ENCODE measurements around the gene DET1.

Gene DET1

GRCh38 chr15:88539441-88539840, 7.0 kb downstream of the DET1 start:
- H3K27ac ChIP-seq (ENCODE audit: low read length), result no peak overlapping the region
- no peaks in the 10 kb centered on the region for H3F3A ChIP-seq (ENCODE audit: insufficient read depth, low read length)
- H3K4me1 ChIP-seq (ENCODE audit: low read length), result no peaks in the 10 kb centered on the region
- DNase-seq, result no peak
- H3K4me3 ChIP-seq (ENCODE audit: low read length), result no peak overlapping the region
- H3K79me2 ChIP-seq (ENCODE audit: low read length), result 0 out of 2 replicates have a peak, but pooled peaks cover under 1% of the 10 kb centered on the region
- no peak overlapping the region for H3K9ac ChIP-seq (ENCODE audit: low read length)
- no peak overlapping the region for H2AFZ ChIP-seq (ENCODE audit: low read length)
- no peaks in the 10 kb centered on the region for H4K20me1 ChIP-seq (ENCODE audit: insufficient read depth, low read length)
- no peaks in the 10 kb centered on the region for H3K27me3 ChIP-seq (replicated peaks; ENCODE audit: insufficient read depth, low read length)
- H3K9me3 ChIP-seq (replicated peaks; ENCODE audit: insufficient read depth, low read length), result no peaks in the 10 kb centered on the region
- TF ChIP-seq EZH2 (optimal IDR thresholded peaks at IDR 0.05; ENCODE audit: low read depth, low read length), result no peak
- no peak for TF ChIP-seq CTCF (IDR thresholded peaks at IDR 0.05; ENCODE audit: low read length)
- no peak for TF ChIP-seq EZH2phosphoT487 (IDR thresholded peaks at IDR 0.05; ENCODE audit: low read length)
- no peak overlapping the region for H3K4me2 ChIP-seq (ENCODE audit: low read depth, low read length)
- H3K9me2 ChIP-seq (replicated peaks; ENCODE audit: insufficient read depth, low read length), result no peaks in the 10 kb centered on the region
- H3K36me3 ChIP-seq (replicated peaks; ENCODE audit: insufficient read depth, low read length), result no peaks in the 10 kb centered on the region

GRCh38 chr15:88538972-88539371, 7.5 kb downstream of the DET1 start:
- no peaks in the 10 kb centered on the region for H3K27me3 ChIP-seq (replicated peaks; ENCODE audit: insufficient read depth, low read length)
- no peak overlapping the region for H3K27ac ChIP-seq (ENCODE audit: low read length)
- no peaks in the 10 kb centered on the region for H3K4me1 ChIP-seq (ENCODE audit: low read length)
- TF ChIP-seq CTCF (IDR thresholded peaks at IDR 0.05; ENCODE audit: low read length) (no peak), EZH2 (optimal IDR thresholded peaks at IDR 0.05; ENCODE audit: low read depth, low read length) (no peak), EZH2phosphoT487 (IDR thresholded peaks at IDR 0.05; ENCODE audit: low read length) (no peak)
- no peaks in the 10 kb centered on the region for H3F3A ChIP-seq (ENCODE audit: insufficient read depth, low read length)
- H3K79me2 ChIP-seq (ENCODE audit: low read length), result no peaks in the 10 kb centered on the region
- no peak overlapping the region for H3K9ac ChIP-seq (ENCODE audit: low read length)
- DNase-seq, result no peak
- no peak overlapping the region for H3K4me3 ChIP-seq (ENCODE audit: low read length)
- H4K20me1 ChIP-seq (ENCODE audit: insufficient read depth, low read length), result no peaks in the 10 kb centered on the region
- no peaks in the 10 kb centered on the region for H3K9me2 ChIP-seq (replicated peaks; ENCODE audit: insufficient read depth, low read length)
- H3K4me2 ChIP-seq (ENCODE audit: low read depth, low read length), result no peak overlapping the region
- no peak overlapping the region for H2AFZ ChIP-seq (ENCODE audit: low read length)
- no peaks in the 10 kb centered on the region for H3K9me3 ChIP-seq (replicated peaks; ENCODE audit: insufficient read depth, low read length)
- no peaks in the 10 kb centered on the region for H3K36me3 ChIP-seq (replicated peaks; ENCODE audit: insufficient read depth, low read length)

- Histone ChIP-seq H3K27me3 (replicated peaks; ENCODE audit: insufficient read depth, low read length) (no peaks in the 10 kb centered on the region), H2AFZ (ENCODE audit: low read length) (no peak overlapping the region), H4K20me1 (ENCODE audit: insufficient read depth, low read length) (no peaks in the 10 kb centered on the region), H3K4me2 (ENCODE audit: low read depth, low read length) (no peak overlapping the region), H3K27ac (ENCODE audit: low read length) (no peak overlapping the region), H3K79me2 (ENCODE audit: low read length) (no peaks in the 10 kb centered on the region), H3K36me3 (replicated peaks; ENCODE audit: insufficient read depth, low read length) (no peaks in the 10 kb centered on the region), H3K4me1 (ENCODE audit: low read length) (no peaks in the 10 kb centered on the region), H3K4me3 (ENCODE audit: low read length) (no peak overlapping the region), H3K9ac (ENCODE audit: low read length) (no peak overlapping the region), H3K9me3 (replicated peaks; ENCODE audit: insufficient read depth, low read length) (no peaks in the 10 kb centered on the region), H3F3A (ENCODE audit: insufficient read depth, low read length) (no peaks in the 10 kb centered on the region), H3K9me2 (replicated peaks; ENCODE audit: insufficient read depth, low read length) (no peaks in the 10 kb centered on the region)
- DNase-seq, result no peak
- TF ChIP-seq EZH2phosphoT487 (IDR thresholded peaks at IDR 0.05; ENCODE audit: low read length), result no peak
- TF ChIP-seq EZH2 (optimal IDR thresholded peaks at IDR 0.05; ENCODE audit: low read depth, low read length), result no peak
- no peak for TF ChIP-seq CTCF (IDR thresholded peaks at IDR 0.05; ENCODE audit: low read length)
Measured at GRCh38 chr15:88537591-88538317, 8.7 kb downstream of the DET1 start.

All from MM.1S (cell line).